Measurements from ENCODE around the gene IER5.

GRCh38 chr1:181129771-181130606, 41.5 kb downstream of the IER5 start:
- TF ChIP-seq CTCF (IDR thresholded peaks at IDR 0.05): no peak
- no peak for TF ChIP-seq POLR2AphosphoS5 (IDR thresholded peaks at IDR 0.05)
- TF ChIP-seq EP300 (IDR thresholded peaks at IDR 0.05): no peak
- no peak for TF ChIP-seq POLR2A (IDR thresholded peaks at IDR 0.05)
